Thoracic aorta endothelial cell (primary cell): Measurements from ENCODE around the gene GARIN1A. TPM values are rescaled to one million over a fixed set of nuclear protein-coding genes. Genes with fewer than 3 reads are reported as not detected.

Experiments
- small RNA-seq: library from RNA; depleted of rRNA; stranded (forward); fragments of <200 nt; gene quantifications from one replicate; pipeline ENCODE3, GENCODE V24; 2012
- total RNA-seq: library from RNA; depleted of rRNA; stranded (reverse); fragments of >200 nt; gene quantifications from 2 replicates; pipeline ENCODE4 v1.2.3, GENCODE V29; 2012

GARIN1A gene
- total RNA-seq: 0.36 and 0.53 TPM in 2 replicates

DNA sequence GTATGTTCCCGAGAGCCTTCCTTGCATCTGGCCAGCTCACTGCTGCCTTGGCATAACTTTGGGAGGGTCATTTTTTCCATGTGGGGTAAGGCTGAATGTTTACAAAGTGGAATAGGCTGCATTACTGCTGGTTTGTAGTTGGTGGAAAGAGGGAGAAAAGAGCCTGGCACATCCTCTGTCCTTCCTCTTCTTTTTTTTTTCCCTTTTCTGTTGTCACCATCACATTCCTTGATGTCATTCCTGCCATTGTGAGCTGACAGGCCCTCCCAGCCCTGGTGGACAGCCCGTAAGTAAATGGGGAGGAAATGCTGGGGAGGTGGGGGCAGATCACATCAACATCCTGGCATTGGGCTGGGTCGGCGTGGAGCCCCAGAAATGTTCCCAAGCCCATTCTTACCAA, at the start of gene GARIN1A:
TSS of gene GARIN1A (plus strand) at position 301 of the 400 bp plus-strand sequence. CDS start 106 bp downstream, outside the sequence.

Small RNA genes within 50 kb of the gene (small RNA-seq; reads per million reads assigned to genes)
- gene RNA5SP242 (3.4 reads per million, percentile 69 among the genes with 10 or more reads in this experiment), gene RNA5SP243 (not detected), gene RNU6-177P (not detected)

Other genes with a start within 250 kb of the GARIN1A start
- gene HILPDA, start 216.4 kb upstream of the GARIN1A start, total RNA-seq: 12.2 and 12.7 TPM in 2 replicates
- gene METTL2B, start 195.5 kb upstream of the GARIN1A start, total RNA-seq: 40.7 and 46.0 TPM in 2 replicates
- gene CALU, start 67.1 kb downstream of the GARIN1A start, total RNA-seq: 380 and 486 TPM in 2 replicates
- gene OPN1SW, start 103.5 kb downstream of the GARIN1A start, total RNA-seq: not detected in 2 replicates
- 3.9 and 8.1 TPM in 2 replicates for gene CCDC136, start 119.7 kb downstream of the GARIN1A start, total RNA-seq
- 93.9 and 109 TPM in 2 replicates for gene FLNC, start 158.1 kb downstream of the GARIN1A start, total RNA-seq
- 55.3 and 67.9 TPM in 2 replicates for gene ATP6V1F, start 190.6 kb downstream of the GARIN1A start, total RNA-seq
- not detected in 2 replicates for gene KCP, start 238.4 kb downstream of the GARIN1A start, total RNA-seq